ENCODE results near the gene GGA2.

The GGA2 gene

DNA sequence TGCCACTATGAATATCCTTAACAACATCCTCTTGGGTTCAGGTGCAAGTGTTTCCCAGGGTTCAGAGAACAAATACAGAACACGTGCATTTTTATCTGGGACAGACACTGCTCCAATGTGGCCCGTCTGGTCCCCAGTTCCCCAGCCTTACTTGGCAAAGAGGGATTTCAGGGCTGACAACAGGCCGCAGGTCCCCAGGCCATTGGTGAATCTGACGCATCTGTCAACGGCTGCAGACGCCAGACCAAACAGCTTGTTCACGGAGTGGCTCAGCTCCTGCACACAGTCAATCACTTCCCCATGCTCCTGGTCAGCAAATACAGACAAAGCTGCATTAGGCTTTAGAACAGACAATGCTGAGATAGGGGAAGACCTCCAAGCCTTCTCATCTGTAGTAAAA is 93.5 kb downstream of the GGA2 start:
- no peak for DNase-seq (ENCODE audit: low spot score)

- DNase-seq (ENCODE audit: low spot score) = no peak
These were observed 95.6 kb downstream of the GGA2 start for GRCh38 chr16:23414731-23415130.
